Fibroblast of lung (primary cell): ENCODE data around the gene TGFBRAP1. TPM values are rescaled to one million over a fixed set of nuclear protein-coding genes. Genes with fewer than 3 reads are reported as not detected.

Experiments
- DNase-seq, 2 donors: peaks; one replicate each; pipeline versions ENCODE4 v3.0.0 to v3.0.0-alpha.2; 2010; ENCODE audit warnings: low read depth in 2 of 2
- H2AFZ ChIP-seq: 2 replicates; pipeline ENCODE4 v1.5.1; 2012; ENCODE audit warnings: low read length, control low read depth, inconsistent platforms
- H3K27ac ChIP-seq: 2 replicates; pipeline ENCODE4 v1.5.1; 2011; ENCODE audit warnings: low read length, control low read depth; ENCODE audit not compliant: insufficient read depth
- H3K27me3 ChIP-seq: 2 replicates; pipeline ENCODE4 v1.5.1; 2011; ENCODE audit warnings: mild to moderate bottlenecking, low read length; ENCODE audit not compliant: control insufficient read depth, insufficient read depth
- H3K36me3 ChIP-seq: 2 replicates; pipeline ENCODE4 v1.5.1; 2011; ENCODE audit warnings: low read length; ENCODE audit not compliant: control insufficient read depth, insufficient read depth
- H3K4me1 ChIP-seq: 2 replicates; pipeline ENCODE4 v1.5.1; 2011; ENCODE audit warnings: low read length; ENCODE audit not compliant: control insufficient read depth, insufficient read depth; ENCODE audit errors: extremely low read depth
- H3K4me2 ChIP-seq: 2 replicates; pipeline ENCODE4 v1.5.1; 2011; ENCODE audit warnings: low read length, control low read depth; ENCODE audit not compliant: insufficient read depth; ENCODE audit errors: extremely low read depth
- H3K4me3 ChIP-seq, 4 experiments: fragments of 200-600 bp in 1 of 4; sonication (generic) in 1 of 4; replicated peaks in 1 of 4; 2 replicates each; pipeline ENCODE4 v1.5.1; 2011 to 2016; ENCODE audit warnings: low read length in 4 of 4, low read depth in 3 of 4, mild to moderate bottlenecking in 3 of 4, control low read depth in 2 of 4, inconsistent platforms in 1 of 4, mixed read lengths in 1 of 4; ENCODE audit not compliant: insufficient read depth in 1 of 4; ENCODE audit errors: control extremely low read depth in 1 of 4
- H3K79me2 ChIP-seq: 2 replicates; pipeline ENCODE4 v1.5.1; 2012; ENCODE audit warnings: mild to moderate bottlenecking, low read length, inconsistent platforms; ENCODE audit not compliant: control insufficient read depth, insufficient read depth
- H3K9ac ChIP-seq: 2 replicates; pipeline ENCODE4 v1.5.1; 2011; ENCODE audit warnings: mild to moderate bottlenecking, low read length, control low read depth; ENCODE audit not compliant: insufficient read depth
- H3K9me3 ChIP-seq: 2 replicates; pipeline ENCODE4 v1.5.1; 2012; ENCODE audit warnings: low read depth, low read length; ENCODE audit not compliant: control insufficient read depth, insufficient read depth
- H4K20me1 ChIP-seq: 2 replicates; pipeline ENCODE4 v1.5.1; 2011; ENCODE audit warnings: low read length; ENCODE audit not compliant: control insufficient read depth, insufficient read depth; ENCODE audit errors: extremely low read depth
- CTCF ChIP-seq, 2 donors: IDR thresholded peaks in 1 of 2; conservative IDR thresholded peaks in 1 of 2; 1 replicate in 1 of 2; 2 replicates in 1 of 2; pipeline ENCODE4 v1.5.1; 2011 to 2012; ENCODE audit warnings: low read length in 2 of 2, control low read depth in 1 of 2, inconsistent platforms in 1 of 2, low read depth in 1 of 2, mild to moderate bottlenecking in 1 of 2
- EZH2 ChIP-seq: IDR thresholded peaks from 2 replicates; pipeline ENCODE4 v1.5.1; 2012; ENCODE audit warnings: low read length, control low read depth, mild to moderate bottlenecking; ENCODE audit errors: missing control alignments
- polyA plus RNA-seq, 2 donors: library from polyadenylated mRNA; depleted of rRNA in 1 of 2; stranded (reverse) in 1 of 2; unstranded in 1 of 2; fragments of >200 nt; gene quantifications; 2 replicates each; pipeline ENCODE4 v1.2.1, GENCODE V29; 2011 to 2012; ENCODE audit warnings: missing spikeins in 1 of 2
- total RNA-seq: library from RNA; depleted of rRNA; stranded (reverse); fragments of >200 nt; gene quantifications from 2 replicates; pipeline ENCODE4 v1.2.1, GENCODE V29; 2014

The TGFBRAP1 gene
- total and polyA plus RNA-seq, 2 donors (not counting 1 experiment from before 2014, with no cell fraction given): 8.5 to 14.9 TPM

DNA sequence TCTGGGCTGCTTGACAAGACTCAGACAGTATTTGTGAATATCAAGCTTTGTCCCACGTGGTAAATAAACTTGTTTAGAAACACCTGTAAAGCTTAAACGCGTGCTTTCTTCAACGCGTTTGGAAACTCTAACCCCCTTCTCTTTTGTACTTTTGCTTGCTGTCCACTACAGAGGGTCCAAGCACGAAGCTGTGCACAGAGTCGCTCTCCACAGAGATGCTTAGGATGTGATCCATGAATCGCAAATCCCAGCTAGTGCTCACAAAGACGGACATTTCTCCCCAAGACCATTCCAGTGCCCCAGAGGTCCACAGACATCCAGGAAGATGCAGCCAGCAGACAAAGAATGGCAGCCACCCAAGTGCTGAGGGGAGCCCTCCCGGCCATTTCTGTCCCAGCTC lies 88.1 kb downstream of the TGFBRAP1 start, which contains the start of gene GPR45:
Gene GPR45, plus strand, starts transcription at position 301 of the 400 bp plus-strand sequence. CDS start 116 bp downstream, outside the sequence.
- Histone ChIP-seq H3K79me2 (no peaks in the 10 kb centered on the region), H2AFZ (no peak within 1 kb of the TSS), H3K9ac (no peak within 1 kb of the TSS), H3K9me3 (no peaks in the 10 kb centered on the region), H3K4me3 (no peak within 1 kb of the TSS), H3K4me1 (no peaks in the 10 kb centered on the region), H3K36me3 (no peaks in the 10 kb centered on the region), H3K27ac (no peak within 1 kb of the TSS), H4K20me1 (no peaks in the 10 kb centered on the region), H3K4me2 (no peak within 1 kb of the TSS), H3K27me3 (no peaks in the 10 kb centered on the region)
- no peak for DNase-seq
- TF ChIP-seq CTCF (conservative IDR thresholded peaks at IDR 0.05 in 1 of 2, IDR thresholded peaks at IDR 0.05 in 1 of 2; ENCODE audit: low read depth in 1 of 2, low read length in 2 of 2) (no peak), EZH2 (no peak)

GRCh38 chr2:105239924-105240323 lies 89.6 kb downstream of the TGFBRAP1 start:
- Histone ChIP-seq H3K27me3 (no peaks in the 10 kb centered on the region), H3K36me3 (no peaks in the 10 kb centered on the region), H3K4me1 (no peaks in the 10 kb centered on the region), H3K27ac (no peak overlapping the region), H2AFZ (no peak overlapping the region), H3K9me3 (no peaks in the 10 kb centered on the region), H4K20me1 (no peaks in the 10 kb centered on the region), H3K4me2 (no peak overlapping the region), H3K4me3 (no peak overlapping the region), H3K79me2 (no peaks in the 10 kb centered on the region), H3K9ac (no peak overlapping the region)
- TF ChIP-seq EZH2 (no peak), CTCF (conservative IDR thresholded peaks at IDR 0.05 in 1 of 2, IDR thresholded peaks at IDR 0.05 in 1 of 2; ENCODE audit: low read depth in 1 of 2, low read length in 2 of 2) (no peak)
- DNase-seq: peak; percentile 51 to 97

DNA sequence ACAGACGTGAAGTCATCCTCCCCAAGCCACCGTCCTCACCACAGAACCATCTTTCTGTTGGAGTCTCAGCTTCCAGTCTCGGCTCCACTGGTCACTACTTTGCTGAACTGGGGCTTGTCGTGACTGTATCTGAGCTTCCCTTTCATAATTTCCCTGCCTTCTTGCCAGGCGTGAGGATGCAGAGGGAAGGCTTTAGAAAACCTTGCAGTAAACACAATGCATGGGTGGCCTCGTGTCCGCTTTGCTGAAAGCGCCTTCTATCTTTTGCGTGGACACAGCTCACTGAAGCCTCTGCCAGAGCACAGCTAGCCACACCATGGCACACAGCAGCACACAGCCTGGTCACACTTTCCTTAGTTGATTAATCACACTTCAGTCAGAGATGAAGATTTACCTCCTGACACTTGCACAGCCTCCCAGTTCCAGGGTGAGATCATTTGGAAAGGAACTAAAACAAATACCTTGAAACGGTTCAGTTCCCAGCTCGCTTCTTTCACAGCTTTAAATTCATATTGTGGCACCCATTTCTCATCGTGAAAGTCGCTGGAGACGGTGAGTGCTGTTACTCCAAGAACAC lies 90.8 kb downstream of the TGFBRAP1 start:
- H3K9ac ChIP-seq: no peak overlapping the region
- H3K27ac ChIP-seq: no peak overlapping the region
- H3K4me3 ChIP-seq: no peak overlapping the region
- peak in 1 of 2 donors; percentile 50 for DNase-seq
- TF ChIP-seq EZH2 (no peak), CTCF (conservative IDR thresholded peaks at IDR 0.05 in 1 of 2, IDR thresholded peaks at IDR 0.05 in 1 of 2; ENCODE audit: low read depth in 1 of 2, low read length in 2 of 2) (no peak)
- H3K4me2 ChIP-seq: no peak overlapping the region
- H3K79me2 ChIP-seq: no peaks in the 10 kb centered on the region
- H3K9me3 ChIP-seq: no peaks in the 10 kb centered on the region
- H3K27me3 ChIP-seq: peaks cover 3% of the 10 kb centered on the region
- no peaks in the 10 kb centered on the region for H3K4me1 ChIP-seq
- no peaks in the 10 kb centered on the region for H4K20me1 ChIP-seq
- no peak overlapping the region for H2AFZ ChIP-seq
- no peaks in the 10 kb centered on the region for H3K36me3 ChIP-seq
